HUES6 (cell line): ENCODE measurements around the gene FAM135A.
A peak's percentile ranks its signal among the peaks of the same experiment; 100 is the strongest.

ENCODE experiments used
- H3K27ac ChIP-seq: 2 replicates; pipeline ENCODE4 v1.7.0; 2013; ENCODE audit warnings: low read depth, mild to moderate bottlenecking, low read length, inconsistent platforms
- H3K27me3 ChIP-seq: 2 replicates; pipeline ENCODE4 v1.6.1; 2013; ENCODE audit warnings: low read length; ENCODE audit not compliant: control insufficient read depth, insufficient read depth
- H3K36me3 ChIP-seq: 2 replicates; pipeline ENCODE4 v1.6.1; 2013; ENCODE audit warnings: low read length; ENCODE audit not compliant: control insufficient read depth, insufficient read depth
- H3K4me1 ChIP-seq: 2 replicates; pipeline ENCODE4 v1.6.1; 2013; ENCODE audit warnings: low read length; ENCODE audit not compliant: control insufficient read depth, insufficient read depth
- H3K4me3 ChIP-seq: 2 replicates; pipeline ENCODE4 v1.5.1; 2013; ENCODE audit warnings: low read depth, low read length
- H3K9ac ChIP-seq: one replicate; pipeline ENCODE4 v1.6.1; 2013; ENCODE audit warnings: mild to moderate bottlenecking, low read length
- H3K9me3 ChIP-seq: 2 replicates; pipeline ENCODE4 v1.6.1; 2013; ENCODE audit warnings: low read depth, low read length; ENCODE audit not compliant: control insufficient read depth, insufficient read depth

FAM135A gene

DNA sequence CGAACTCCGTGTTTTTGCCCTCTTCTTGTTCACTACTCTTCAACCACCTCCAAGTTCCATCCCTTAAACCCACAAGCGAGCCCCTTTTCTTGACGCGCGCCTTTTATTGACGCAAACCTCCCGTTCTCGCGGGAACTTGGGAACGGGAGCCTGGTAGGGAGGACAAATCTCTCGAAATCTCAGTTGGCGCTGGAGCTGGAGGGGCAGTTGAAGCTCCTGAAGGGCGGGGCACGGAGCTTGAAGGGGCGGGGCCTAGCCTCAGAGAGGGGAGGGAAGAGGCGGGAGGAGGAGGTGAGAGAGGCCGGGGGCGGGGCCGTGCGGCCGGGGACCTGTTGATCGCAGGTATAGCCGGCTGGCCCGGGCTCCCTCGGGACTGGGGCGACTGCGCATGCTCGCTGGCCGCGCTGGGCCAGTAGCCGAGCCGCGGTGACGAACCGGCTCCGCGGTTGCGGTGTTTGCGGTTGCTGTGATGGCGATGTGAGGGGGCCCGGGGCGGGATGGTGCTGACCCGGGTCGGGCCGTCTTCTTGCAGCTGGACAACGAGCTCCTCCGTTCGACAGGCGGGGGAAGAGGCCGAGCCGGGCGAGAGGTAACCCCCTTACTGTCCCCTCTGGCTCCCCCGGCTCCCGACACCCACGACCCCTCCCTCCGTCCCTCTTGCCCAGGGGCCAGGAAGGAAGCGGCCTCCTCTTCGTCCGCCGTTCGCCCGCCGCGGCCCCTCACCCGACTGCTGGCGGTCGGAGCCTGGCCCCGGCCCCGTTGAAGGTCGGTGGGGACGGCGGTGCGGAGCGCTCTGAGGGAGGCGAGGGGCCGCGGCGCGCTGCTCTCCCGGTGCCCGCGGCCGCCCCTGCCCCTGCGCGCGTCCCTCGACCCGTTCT, at the start of gene FAM135A:
Gene FAM135A (plus strand): TSS at position 395 of the 878 bp plus-strand sequence. CDS start 14,835 bp downstream, outside the sequence.
- no peaks in the 10 kb centered on the region for H3K27me3 ChIP-seq
- H3K9me3 ChIP-seq: no peaks in the 10 kb centered on the region
- 0 out of 2 replicates have a peak, but pooled peaks cover 2% of the 10 kb centered on the region for H3K4me1 ChIP-seq
- H3K36me3 ChIP-seq: peaks cover 6% of the 10 kb centered on the region
- peak within 1 kb of the TSS; percentile 67 for H3K27ac ChIP-seq
- H3K4me3 ChIP-seq: peak within 1 kb of the TSS; percentile 100
- peak within 1 kb of the TSS; percentile 89 for H3K9ac ChIP-seq

DNA sequence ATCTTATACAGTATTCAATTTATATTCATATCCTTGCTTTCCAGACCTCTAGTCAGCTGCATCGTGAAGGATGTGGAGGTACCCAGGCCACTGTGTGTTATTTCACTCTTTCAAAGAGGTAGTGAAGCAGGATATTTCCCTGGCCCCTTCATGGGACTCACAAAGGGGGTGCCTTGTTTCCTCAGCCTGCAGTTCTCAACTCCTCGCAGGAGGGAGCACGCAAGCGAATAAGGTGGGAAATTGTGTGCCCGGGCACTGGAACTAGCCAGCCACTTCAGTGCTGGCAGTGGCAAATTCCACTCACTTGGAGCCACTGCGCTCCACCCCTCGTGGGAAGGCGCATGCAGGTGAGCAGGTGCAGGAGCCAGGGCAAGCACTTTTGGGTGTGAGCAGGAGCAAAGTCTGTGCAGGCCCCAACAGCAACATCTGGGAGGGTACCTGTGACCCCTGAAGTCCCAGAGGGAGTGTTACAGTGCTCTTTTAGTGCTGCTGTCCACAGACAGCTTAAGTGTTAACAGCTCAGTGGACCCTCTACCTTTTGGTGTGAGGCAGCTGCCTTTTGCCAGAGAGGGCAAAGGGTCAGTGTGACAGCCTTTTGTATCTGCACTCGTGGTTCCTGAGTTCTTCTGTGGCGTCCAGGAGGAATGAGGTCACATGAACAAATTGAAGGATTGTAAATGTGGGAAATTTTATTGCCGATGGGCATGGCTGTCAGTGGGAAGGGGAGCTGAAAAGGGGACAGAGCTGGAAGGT, 49.4 kb upstream of the FAM135A start:
- H3K4me3 ChIP-seq: no peak overlapping the region
- H3K4me1 ChIP-seq: no peaks in the 10 kb centered on the region
- H3K9ac ChIP-seq: no peak overlapping the region
- H3K27me3 ChIP-seq: 0 out of 2 replicates have a peak, but pooled peaks cover 4% of the 10 kb centered on the region
- H3K27ac ChIP-seq: no peak overlapping the region
- H3K9me3 ChIP-seq: no peaks in the 10 kb centered on the region
- no peaks in the 10 kb centered on the region for H3K36me3 ChIP-seq

DNA sequence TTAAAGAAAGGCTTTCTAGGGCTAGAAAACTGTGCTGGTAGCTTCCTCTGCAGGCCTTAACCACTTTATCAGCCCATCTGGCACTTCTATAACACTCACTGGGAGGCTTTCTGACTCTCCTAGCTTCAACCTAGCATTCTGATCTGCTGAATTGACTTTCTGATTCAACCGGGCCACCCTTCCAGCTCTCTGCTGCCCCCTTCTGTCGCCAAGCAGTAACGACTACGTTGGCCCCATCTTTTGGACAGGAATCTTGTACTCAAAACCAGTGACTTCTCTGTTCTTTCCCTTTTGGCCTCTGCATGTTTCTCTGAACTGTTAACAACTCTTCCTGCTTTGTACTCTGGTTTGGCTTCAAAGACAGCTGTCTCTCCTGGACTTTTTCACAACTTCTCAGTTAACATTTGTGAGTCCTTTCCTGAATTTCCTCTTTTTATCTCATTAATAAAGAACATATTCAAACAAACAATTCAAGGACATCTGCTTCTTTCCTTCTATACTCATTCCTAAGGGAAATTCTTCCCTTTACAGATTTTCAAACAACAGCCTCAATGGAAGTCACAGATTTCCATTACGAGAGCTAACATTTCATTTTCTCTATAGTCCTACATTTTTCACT, 43.9 kb upstream of the FAM135A start:
- no peaks in the 10 kb centered on the region for H3K9me3 ChIP-seq
- no peaks in the 10 kb centered on the region for H3K36me3 ChIP-seq
- H3K27ac ChIP-seq: no peak overlapping the region
- H3K27me3 ChIP-seq: no peaks in the 10 kb centered on the region
- H3K4me1 ChIP-seq: no peaks in the 10 kb centered on the region
- no peak overlapping the region for H3K4me3 ChIP-seq
- no peak overlapping the region for H3K9ac ChIP-seq

DNA sequence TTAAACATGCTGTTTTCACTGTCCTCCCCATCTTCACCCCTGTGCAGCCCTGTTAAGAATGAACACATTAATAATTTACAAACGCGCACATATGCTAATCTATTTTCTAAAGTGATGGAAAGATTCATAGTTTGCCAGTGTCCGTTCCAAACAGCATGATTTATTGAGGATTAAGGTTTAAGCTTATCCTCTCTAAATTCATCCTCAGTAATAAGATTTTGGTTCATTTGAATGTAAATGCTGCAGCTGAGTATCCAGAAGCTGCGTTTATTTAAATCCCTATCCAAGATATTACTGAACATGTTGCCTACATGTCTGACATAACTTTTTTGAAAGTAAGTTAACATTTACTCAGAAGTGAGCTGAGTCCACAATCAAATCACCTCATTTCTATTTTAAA, 42.8 kb upstream of the FAM135A start:
- H3K27ac ChIP-seq: no peak overlapping the region
- no peaks in the 10 kb centered on the region for H3K27me3 ChIP-seq
- no peaks in the 10 kb centered on the region for H3K4me1 ChIP-seq
- no peaks in the 10 kb centered on the region for H3K36me3 ChIP-seq
- H3K9ac ChIP-seq: no peak overlapping the region
- no peak overlapping the region for H3K4me3 ChIP-seq
- H3K9me3 ChIP-seq: no peaks in the 10 kb centered on the region

DNA sequence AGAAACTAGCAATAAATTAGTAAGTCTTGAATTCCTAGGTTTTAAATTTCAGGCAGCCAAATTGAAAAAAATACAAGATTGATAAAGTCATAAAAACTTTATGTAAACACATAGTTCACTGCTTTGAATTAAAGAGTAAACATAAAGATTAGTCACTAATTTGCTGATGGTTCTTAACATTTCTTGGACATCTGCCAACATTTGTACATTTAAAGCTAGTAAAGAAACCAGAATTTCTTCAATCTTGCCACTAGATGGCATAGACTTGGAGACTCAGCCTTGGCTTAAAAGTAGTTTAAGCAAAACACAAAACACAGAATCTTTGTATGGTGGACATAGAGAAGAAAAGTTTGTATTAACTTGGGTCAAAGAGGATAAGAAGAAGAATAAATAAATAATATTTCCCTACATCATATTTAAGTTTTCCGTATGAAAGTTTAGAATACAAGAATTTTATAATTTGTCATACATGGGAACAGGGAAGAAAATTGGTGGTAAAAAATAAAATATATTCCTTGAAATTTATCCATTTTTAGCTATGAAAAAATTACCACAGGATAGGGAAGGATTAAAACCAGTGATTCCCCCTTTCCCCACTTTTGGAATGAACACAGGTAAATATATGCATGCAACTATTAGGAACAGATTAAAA, 41.7 kb upstream of the FAM135A start:
- Histone ChIP-seq H3K27ac (no peak overlapping the region), H3K9me3 (no peaks in the 10 kb centered on the region), H3K4me1 (no peaks in the 10 kb centered on the region), H3K36me3 (no peaks in the 10 kb centered on the region), H3K9ac (no peak overlapping the region), H3K27me3 (no peaks in the 10 kb centered on the region), H3K4me3 (no peak overlapping the region)

DNA sequence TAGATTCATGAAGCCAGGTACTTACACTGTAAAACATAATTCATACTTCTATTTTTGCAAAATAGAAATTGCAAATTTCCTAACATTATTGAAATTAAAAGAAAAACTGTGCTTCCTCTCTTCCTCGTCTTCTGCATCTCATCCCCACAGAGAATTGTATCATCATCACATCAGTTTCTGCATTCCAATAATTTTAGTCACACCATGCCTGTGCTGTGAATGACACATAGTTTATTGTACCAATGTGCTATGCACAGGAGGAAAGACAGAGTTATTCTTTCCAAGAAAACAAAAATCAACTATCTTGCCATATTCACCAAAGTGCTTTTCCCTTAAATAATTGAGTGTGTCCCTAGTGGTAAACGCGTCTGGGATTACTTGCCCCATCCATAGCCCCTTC, 38.1 kb upstream of the FAM135A start:
- Histone ChIP-seq H3K4me3 (no peak overlapping the region), H3K36me3 (no peaks in the 10 kb centered on the region), H3K27ac (no peak overlapping the region), H3K27me3 (no peaks in the 10 kb centered on the region), H3K9me3 (no peaks in the 10 kb centered on the region), H3K4me1 (no peaks in the 10 kb centered on the region), H3K9ac (no peak overlapping the region)

DNA sequence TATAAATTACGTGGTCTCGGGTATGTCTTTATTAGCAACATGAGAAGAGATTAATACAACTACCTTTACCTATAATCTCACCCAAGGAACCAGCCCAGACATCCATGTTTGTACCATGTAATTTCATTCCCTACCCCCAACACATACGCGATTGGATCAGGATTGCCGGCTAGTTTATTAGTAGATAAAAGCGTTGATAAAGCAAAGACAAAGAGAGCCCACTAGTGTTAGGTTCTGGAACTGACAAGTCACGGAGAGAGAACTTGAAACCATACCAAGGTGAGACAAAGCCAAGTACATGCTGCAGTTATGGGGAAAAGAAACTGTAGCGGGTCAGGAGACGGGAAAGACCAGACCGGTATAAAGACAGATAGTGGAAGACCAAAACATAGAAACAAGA, 37.4 kb upstream of the FAM135A start:
- Histone ChIP-seq H3K4me3 (no peak overlapping the region), H3K4me1 (no peaks in the 10 kb centered on the region), H3K27me3 (no peaks in the 10 kb centered on the region), H3K9ac (no peak overlapping the region), H3K9me3 (no peaks in the 10 kb centered on the region), H3K36me3 (no peaks in the 10 kb centered on the region), H3K27ac (no peak overlapping the region)

DNA sequence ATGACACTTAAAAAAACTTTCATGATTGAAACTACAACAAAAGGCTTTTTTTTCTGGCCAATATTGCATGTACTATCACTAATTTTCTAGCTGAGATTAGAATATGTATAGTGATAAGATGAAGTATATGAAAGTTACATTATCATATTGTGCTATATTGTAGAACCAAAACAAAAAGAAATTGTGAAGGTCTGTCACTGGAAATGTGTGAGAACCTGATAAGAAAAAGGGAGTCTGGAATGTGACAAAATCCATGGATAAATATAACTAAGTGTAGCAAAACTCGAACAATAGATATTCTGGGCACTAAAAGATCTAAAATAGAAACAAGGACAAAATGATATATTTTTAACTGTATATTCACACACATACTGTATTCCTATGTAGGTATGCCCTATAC, 36.7 kb upstream of the FAM135A start:
- Histone ChIP-seq H3K27ac (no peak overlapping the region), H3K9me3 (no peaks in the 10 kb centered on the region), H3K4me1 (no peaks in the 10 kb centered on the region), H3K4me3 (no peak overlapping the region), H3K9ac (no peak overlapping the region), H3K27me3 (no peaks in the 10 kb centered on the region), H3K36me3 (no peaks in the 10 kb centered on the region)

DNA sequence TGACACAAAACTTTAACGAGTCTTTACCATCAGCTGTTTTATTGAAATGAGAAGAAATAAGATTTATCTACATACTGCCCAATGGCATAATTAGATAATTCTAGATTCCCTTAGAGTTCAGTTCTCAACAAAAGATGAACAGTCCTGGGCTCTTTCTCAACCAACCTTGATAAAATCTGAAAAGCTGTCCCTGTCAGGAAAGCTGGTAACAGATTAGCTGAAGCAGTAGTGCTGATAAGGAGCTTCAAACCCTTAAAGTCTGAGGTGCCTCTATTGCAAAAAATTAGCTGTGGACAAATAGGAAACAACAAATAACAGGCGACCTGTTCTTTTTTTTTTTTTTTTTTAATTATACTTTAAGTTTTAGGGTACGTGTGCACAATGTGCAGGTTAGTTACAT, 35.9 kb upstream of the FAM135A start:
- no peaks in the 10 kb centered on the region for H3K36me3 ChIP-seq
- H3K27me3 ChIP-seq: no peaks in the 10 kb centered on the region
- H3K4me1 ChIP-seq: no peaks in the 10 kb centered on the region
- H3K27ac ChIP-seq: no peak overlapping the region
- no peak overlapping the region for H3K9ac ChIP-seq
- H3K4me3 ChIP-seq: no peak overlapping the region
- no peaks in the 10 kb centered on the region for H3K9me3 ChIP-seq

DNA sequence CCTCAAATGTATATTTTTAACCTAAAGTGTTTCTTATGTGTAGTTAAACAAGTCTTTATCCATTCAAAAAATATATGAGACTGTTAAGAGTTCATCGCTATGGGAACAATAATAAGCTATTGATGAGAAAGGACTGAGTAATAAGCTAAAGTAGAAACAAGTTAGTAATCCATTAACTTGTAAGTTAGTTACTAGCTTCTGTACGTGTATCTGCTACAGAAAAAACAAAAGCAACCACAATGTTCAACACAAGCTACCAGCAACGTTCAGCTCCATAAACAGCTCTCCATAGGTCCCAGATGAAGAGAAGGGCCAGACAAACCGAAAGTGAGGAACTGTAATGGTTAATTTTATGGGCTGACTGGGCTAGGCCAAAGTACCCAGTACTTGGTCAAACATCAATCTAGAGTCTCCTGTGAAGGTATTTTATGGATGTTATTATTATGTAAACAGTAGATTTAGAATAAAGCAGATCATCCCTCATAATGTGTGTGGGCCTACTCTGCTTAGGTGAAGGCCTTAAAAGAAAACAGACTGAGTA, 33.8 kb upstream of the FAM135A start:
- Histone ChIP-seq H3K27ac (no peak overlapping the region), H3K9ac (no peak overlapping the region), H3K27me3 (no peaks in the 10 kb centered on the region), H3K36me3 (no peaks in the 10 kb centered on the region), H3K4me1 (no peaks in the 10 kb centered on the region), H3K9me3 (no peaks in the 10 kb centered on the region), H3K4me3 (no peak overlapping the region)
